HL-60 (cell line): Measurements from ENCODE around the gene EFCAB6.

Experiments used
- DNase-seq, 2 experiments: peaks; one replicate each; pipeline ENCODE4 v3.0.0-alpha.2; 2010 to 2020; ENCODE audit warnings: low read depth in 1 of 2, low spot score in 1 of 2
- H3K27ac ChIP-seq: fragments of 250-450 bp; sonication (Bioruptor Pico); replicated peaks from 2 replicates; pipeline ENCODE4 v1.5.1; 2020; ENCODE audit warnings: mild to moderate bottlenecking, moderate library complexity
- H3K27me3 ChIP-seq: fragments of 250-450 bp; sonication (Bioruptor Pico); 2 replicates; pipeline ENCODE4 v1.5.1; 2021; ENCODE audit warnings: mild to moderate bottlenecking, moderate library complexity; ENCODE audit not compliant: insufficient read depth, poor library complexity, severe bottlenecking
- H3K4me3 ChIP-seq: replicated peaks from 2 replicates; pipeline ENCODE4 v1.5.1; 2011; ENCODE audit warnings: mild to moderate bottlenecking, control low read depth, low read length; ENCODE audit not compliant: insufficient read depth
- GABPA ChIP-seq: IDR thresholded peaks from 2 replicates; pipeline ENCODE4 v1.6.1; 2012; ENCODE audit warnings: low read depth
- POLR2AphosphoS5 ChIP-seq: IDR thresholded peaks from 2 replicates; pipeline ENCODE4 v1.6.1; 2012; ENCODE audit warnings: low read depth
- SPI1 ChIP-seq: IDR thresholded peaks from 2 replicates; pipeline ENCODE4 v1.6.1; 2012; ENCODE audit warnings: low read depth, mild to moderate bottlenecking, borderline replicate concordance
- TF ChIP-seq, protein P1 (sequence below): IDR thresholded peaks from one replicate; pipeline ENCODE4 v1.5.1; 2011; ENCODE audit warnings: low read length, control low read depth, inconsistent platforms; ENCODE audit not compliant: insufficient read depth
- TF ChIP-seq, protein P2 (sequence below): IDR thresholded peaks from 2 replicates; pipeline ENCODE4 v1.6.1; 2012; ENCODE audit warnings: low read depth; ENCODE audit not compliant: insufficient replicate concordance

The EFCAB6 gene

DNA sequence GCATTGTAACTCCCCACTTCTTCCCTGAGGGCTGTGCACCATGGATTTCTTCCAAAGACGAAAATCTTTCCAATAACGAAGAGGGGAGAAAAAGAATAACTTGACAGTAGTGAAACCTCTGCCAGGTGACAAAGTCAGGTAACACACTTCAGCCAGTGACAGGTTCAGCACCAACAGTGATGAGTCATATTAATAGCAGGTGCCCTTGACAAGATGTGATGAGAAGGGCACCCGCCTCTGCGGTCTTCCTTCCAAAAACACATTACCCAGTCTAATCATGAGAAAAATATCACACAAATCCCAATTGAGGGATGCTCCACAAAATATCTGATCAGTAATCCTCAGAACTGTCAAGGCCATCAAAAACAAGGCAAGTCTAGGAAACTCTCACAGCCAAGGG, 157.8 kb downstream of the EFCAB6 start:
- no peak overlapping the region for H3K27ac ChIP-seq
- no peaks in the 10 kb centered on the region for H3K27me3 ChIP-seq
- TF ChIP-seq SPI1: no peak
- TF ChIP-seq GABPA: no peak
- TF ChIP-seq POLR2AphosphoS5: no peak
- TF ChIP-seq, protein P1, sequence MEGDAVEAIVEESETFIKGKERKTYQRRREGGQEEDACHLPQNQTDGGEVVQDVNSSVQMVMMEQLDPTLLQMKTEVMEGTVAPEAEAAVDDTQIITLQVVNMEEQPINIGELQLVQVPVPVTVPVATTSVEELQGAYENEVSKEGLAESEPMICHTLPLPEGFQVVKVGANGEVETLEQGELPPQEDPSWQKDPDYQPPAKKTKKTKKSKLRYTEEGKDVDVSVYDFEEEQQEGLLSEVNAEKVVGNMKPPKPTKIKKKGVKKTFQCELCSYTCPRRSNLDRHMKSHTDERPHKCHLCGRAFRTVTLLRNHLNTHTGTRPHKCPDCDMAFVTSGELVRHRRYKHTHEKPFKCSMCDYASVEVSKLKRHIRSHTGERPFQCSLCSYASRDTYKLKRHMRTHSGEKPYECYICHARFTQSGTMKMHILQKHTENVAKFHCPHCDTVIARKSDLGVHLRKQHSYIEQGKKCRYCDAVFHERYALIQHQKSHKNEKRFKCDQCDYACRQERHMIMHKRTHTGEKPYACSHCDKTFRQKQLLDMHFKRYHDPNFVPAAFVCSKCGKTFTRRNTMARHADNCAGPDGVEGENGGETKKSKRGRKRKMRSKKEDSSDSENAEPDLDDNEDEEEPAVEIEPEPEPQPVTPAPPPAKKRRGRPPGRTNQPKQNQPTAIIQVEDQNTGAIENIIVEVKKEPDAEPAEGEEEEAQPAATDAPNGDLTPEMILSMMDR: no peak
- TF ChIP-seq, protein P2, sequence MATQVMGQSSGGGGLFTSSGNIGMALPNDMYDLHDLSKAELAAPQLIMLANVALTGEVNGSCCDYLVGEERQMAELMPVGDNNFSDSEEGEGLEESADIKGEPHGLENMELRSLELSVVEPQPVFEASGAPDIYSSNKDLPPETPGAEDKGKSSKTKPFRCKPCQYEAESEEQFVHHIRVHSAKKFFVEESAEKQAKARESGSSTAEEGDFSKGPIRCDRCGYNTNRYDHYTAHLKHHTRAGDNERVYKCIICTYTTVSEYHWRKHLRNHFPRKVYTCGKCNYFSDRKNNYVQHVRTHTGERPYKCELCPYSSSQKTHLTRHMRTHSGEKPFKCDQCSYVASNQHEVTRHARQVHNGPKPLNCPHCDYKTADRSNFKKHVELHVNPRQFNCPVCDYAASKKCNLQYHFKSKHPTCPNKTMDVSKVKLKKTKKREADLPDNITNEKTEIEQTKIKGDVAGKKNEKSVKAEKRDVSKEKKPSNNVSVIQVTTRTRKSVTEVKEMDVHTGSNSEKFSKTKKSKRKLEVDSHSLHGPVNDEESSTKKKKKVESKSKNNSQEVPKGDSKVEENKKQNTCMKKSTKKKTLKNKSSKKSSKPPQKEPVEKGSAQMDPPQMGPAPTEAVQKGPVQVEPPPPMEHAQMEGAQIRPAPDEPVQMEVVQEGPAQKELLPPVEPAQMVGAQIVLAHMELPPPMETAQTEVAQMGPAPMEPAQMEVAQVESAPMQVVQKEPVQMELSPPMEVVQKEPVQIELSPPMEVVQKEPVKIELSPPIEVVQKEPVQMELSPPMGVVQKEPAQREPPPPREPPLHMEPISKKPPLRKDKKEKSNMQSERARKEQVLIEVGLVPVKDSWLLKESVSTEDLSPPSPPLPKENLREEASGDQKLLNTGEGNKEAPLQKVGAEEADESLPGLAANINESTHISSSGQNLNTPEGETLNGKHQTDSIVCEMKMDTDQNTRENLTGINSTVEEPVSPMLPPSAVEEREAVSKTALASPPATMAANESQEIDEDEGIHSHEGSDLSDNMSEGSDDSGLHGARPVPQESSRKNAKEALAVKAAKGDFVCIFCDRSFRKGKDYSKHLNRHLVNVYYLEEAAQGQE: no peak
- DNase-seq: no peak
- H3K4me3 ChIP-seq: no peak overlapping the region

DNA sequence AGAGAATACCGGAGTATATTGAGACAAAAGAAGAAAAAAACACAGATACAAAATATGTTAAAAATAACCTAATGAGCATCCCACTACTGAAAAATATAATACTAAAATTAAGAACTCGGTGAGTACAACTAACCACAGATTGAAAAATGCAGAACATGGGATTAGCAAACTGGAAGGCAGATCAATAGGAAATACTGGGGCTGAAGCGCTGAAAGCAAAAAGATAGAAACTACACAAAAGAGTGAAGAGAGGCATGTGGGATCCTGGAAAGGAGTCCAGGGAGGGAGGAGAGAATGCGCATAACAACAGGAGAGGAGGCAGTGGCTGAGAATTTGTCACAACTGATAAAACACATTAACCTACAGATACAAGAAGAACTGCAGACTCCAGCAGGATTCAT, 159.3 kb downstream of the EFCAB6 start:
- no peaks in the 10 kb centered on the region for H3K27me3 ChIP-seq
- no peak overlapping the region for H3K4me3 ChIP-seq
- TF ChIP-seq, protein P2: no peak
- TF ChIP-seq SPI1 (no peak), POLR2AphosphoS5 (no peak), GABPA (no peak)
- TF ChIP-seq, protein P1: no peak
- no peak overlapping the region for H3K27ac ChIP-seq
- no peak for DNase-seq

DNA sequence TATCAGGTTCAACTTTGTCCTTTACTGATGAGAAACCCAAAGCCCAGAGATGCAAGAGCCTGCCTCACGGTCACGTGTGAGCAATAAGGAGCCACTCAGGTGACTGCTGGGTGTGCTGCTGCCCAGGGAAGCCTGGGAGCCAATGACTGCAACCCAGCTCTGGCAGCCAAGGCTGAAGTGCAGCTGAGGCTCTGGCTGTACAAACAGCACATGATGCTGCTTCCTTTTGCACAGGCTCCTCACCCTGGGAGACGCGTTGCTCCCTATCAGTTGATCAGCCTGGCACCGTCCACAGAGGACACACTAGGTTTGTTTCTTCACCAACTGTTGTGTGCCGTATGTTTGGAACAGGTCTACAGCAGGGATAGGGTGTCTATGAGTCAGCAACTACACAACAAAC, 168.7 kb downstream of the EFCAB6 start:
- TF ChIP-seq, protein P2: no peak
- TF ChIP-seq GABPA: no peak
- TF ChIP-seq SPI1: no peak
- TF ChIP-seq, protein P1: no peak
- no peak for TF ChIP-seq POLR2AphosphoS5
- H3K27me3 ChIP-seq: no peaks in the 10 kb centered on the region
- H3K27ac ChIP-seq: no peak overlapping the region
- no peak for DNase-seq
- H3K4me3 ChIP-seq: no peak overlapping the region
